ENCODE data around the gene PSMG3.
"Not testable (repeated sequence)": the region's sequence is repeated elsewhere in the genome, so short reads cannot be mapped to it uniquely, and the experiment has no call there.

Gene PSMG3

GRCh38 chr7:1596181-1597043 is 26.6 kb upstream of the PSMG3 start:
- no peak for DNase-seq (ENCODE audit: low read depth)

- DNase-seq (ENCODE audit: low read depth) = no peak
These were observed 25.8 kb upstream of the PSMG3 start for GRCh38 chr7:1595636-1596035.

GRCh38 chr7:1595027-1595426 is 25.2 kb upstream of the PSMG3 start:
- no peak for DNase-seq (ENCODE audit: low read depth)

- no peak for DNase-seq (ENCODE audit: low read depth)
These were observed 24.1 kb upstream of the PSMG3 start for GRCh38 chr7:1593904-1594421.

DNA sequence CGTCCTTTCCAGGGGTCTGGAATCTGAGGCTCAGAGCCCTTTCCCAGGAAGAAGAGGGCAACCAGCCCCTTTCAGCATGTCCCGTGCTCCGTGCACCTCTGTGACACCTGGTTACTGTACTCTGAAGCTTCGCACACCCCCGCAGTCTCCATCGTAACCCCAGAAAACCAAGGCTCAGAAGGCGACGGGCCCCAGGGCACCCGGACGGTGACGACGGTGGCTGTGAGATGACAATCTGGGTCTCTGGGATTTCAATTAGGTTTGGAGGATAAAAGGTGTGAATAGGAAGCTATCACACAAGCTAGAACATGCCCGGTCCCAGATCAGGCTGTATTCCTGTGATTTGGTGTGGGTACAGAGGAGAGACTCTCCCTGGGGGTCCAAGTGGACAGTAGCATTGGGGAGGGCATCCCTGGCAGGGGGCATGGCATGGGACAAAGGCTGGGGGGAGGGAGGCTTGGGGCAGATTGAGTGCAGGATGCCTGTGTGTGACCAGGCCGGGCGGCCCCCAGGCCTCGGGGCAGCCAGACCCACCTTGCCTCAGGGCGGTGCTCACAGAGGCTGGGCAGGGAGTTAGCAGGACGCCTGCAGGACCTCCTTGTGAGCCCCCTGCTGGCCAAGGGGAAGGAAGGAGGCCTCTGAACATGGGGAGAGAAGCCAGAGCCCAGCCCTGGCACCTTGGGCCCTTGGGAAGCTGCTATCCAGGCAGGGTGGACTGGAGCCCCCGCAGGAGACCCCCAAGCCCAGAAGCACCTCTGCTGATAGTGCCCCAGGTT is 23.4 kb upstream of the PSMG3 start:
- DNase-seq (ENCODE audit: low read depth) = no peak

- no peak for DNase-seq (ENCODE audit: low read depth)
These were observed 22.6 kb upstream of the PSMG3 start for GRCh38 chr7:1592299-1592871.

DNA sequence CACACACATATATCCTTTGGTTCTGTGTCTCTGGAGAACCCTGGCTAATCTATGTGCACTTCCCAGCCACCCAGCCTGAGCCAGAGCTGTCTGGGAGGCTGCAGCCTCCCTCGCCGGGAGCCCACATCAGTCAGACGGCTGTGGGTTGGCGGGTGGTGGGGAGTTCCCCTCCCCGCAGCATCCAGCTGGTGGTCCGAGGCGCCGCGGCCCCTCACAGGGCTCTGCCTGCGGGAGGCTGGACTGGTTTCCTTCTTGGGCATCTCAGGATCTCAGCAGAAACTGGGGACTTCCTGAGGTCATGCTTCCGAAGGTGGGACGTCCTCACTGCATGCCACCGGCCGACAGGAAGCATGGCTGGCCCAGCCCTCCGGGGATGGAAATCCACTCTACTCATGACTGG is 22.0 kb upstream of the PSMG3 start:
- DNase-seq (ENCODE audit: low read depth) = no peak

DNA sequence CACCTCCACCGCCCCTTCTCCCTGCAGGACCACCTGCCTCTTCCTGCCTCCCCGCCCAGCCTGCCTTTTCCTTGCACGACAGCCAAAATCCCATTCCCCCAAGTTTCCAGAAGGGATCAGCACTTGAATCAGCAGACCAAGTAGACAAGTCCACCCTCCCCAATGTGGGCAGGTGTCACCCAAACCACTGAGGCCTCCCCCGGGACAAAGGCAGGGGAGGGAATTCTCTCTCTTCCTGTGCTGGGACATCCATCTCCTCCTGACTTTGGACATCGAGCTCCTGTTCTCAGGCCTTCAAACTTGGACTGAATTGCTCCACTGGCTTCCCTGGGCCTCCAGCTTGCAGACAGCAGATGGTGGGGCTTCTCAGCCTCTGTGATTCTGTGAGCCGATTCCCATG is 21.6 kb upstream of the PSMG3 start:
- no peak for DNase-seq (ENCODE audit: low read depth)

DNA sequence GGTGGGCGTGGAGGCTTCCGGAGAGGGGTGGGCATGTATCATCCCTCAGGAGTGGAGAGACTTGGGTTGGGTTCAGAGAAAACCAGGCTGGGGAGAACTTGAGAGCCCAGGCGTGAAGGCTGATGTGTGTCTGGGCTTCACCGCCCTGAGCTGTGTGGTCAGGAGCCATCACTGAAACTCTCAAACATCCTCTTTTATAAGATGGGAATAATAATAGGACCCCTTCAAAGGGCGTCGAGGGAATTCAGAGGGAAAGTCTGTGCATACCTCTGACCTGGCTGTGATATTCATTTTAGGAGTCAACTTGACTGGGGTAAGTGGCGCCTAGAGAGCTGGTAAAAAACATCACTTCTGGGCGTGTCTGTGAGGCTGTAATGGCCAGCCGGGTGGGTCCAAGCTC is 21.1 kb upstream of the PSMG3 start:
- no peak for DNase-seq (ENCODE audit: low read depth)

- no peak for DNase-seq (ENCODE audit: low read depth)
These were observed 20.6 kb upstream of the PSMG3 start for GRCh38 chr7:1590476-1590875.

- DNase-seq (ENCODE audit: low read depth) = no peak
These were observed 19.1 kb upstream of the PSMG3 start for GRCh38 chr7:1588978-1589377.

- no peak for DNase-seq (ENCODE audit: low read depth)
These were observed 17.9 kb upstream of the PSMG3 start for GRCh38 chr7:1587738-1588137.

DNA sequence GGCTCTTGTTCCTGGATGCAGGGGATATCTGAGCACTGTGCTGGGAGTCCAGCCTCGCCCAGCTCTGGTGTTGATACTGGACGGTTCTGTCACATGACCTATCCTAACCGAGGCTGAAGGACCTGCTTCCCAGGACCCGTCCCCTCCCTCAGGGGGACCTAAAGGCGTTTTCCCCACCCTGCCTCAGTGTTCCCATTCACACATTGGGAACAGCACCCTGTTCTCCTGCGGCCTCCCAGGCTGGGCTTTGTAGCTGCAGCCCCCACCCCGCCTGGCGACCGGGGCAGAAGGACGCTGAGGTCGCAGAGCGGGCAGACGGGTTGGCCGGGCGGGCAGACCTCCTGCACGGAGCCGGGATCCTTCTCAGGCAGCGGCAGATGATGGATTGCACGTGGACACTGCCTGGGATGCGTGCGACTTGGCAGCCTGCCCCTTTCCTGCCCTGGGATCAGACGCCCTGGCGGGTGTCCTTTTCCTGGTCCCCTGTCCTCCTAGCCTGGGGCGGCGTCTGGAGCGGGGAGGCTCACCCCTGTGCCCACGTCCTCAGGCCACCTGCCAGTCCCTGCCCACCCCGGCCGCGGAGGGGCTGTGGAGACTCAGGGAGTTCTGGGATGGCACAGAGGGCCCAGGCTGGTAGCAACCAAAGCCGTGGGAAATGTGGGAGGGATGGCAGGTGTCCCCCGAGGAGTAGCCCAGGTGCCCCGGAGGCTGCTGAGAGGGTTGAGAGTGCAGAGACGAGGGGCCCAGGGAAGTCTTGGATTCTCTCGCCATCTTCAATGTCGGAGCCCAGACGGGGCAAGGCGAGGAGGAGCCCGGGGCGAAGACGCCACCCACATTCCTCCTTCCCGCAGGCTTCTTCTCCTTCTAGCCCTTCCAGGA is 17.2 kb upstream of the PSMG3 start:
- DNase-seq (ENCODE audit: low read depth) = no peak

- no peak for DNase-seq (ENCODE audit: low read depth)
These were observed 16.4 kb upstream of the PSMG3 start for GRCh38 chr7:1586126-1586826.

DNA sequence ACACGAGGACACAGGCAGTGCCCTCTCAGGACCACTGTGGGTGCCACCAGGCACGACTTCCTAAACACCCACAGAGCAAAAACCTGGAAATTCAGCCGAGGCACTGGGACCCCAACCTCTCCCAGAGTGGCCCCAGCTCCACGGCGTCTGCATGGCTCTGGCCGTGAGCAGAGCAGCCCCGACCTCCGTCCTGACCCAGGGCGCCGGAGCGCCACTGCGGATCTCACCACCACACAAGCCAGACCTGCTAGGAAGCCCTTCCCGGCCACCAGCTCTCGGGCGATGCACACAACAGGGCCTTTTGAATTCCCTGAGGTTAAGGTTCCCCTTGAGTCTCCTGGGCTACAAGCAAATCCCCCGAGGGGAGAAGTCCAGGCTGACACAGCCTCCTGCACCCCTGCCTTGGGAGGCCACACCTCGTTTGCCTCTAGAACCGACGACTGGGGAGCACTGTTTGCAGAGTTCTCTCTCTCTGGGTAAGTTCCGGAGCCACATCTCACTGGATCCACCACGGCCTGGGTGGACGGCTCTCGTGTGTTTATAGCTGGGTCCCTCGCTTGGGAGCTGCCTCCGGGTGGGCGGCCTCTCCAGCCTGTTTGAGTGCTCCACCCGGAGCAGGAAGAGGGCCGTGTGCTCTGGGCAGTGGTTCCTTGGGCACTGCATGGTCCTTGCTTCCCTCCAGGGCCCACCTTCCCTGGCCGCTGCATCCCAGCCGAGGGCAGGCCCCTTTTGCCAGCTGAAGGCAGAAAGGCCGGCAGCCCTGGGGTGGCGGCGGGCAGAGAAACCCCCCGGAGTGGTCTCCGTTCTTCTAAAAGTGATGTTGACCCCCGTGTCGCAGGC is 15.5 kb upstream of the PSMG3 start:
- DNase-seq (ENCODE audit: low read depth) = no peak

GRCh38 chr7:1584700-1585099 is 14.9 kb upstream of the PSMG3 start:
- no peak for DNase-seq (ENCODE audit: low read depth)

DNA sequence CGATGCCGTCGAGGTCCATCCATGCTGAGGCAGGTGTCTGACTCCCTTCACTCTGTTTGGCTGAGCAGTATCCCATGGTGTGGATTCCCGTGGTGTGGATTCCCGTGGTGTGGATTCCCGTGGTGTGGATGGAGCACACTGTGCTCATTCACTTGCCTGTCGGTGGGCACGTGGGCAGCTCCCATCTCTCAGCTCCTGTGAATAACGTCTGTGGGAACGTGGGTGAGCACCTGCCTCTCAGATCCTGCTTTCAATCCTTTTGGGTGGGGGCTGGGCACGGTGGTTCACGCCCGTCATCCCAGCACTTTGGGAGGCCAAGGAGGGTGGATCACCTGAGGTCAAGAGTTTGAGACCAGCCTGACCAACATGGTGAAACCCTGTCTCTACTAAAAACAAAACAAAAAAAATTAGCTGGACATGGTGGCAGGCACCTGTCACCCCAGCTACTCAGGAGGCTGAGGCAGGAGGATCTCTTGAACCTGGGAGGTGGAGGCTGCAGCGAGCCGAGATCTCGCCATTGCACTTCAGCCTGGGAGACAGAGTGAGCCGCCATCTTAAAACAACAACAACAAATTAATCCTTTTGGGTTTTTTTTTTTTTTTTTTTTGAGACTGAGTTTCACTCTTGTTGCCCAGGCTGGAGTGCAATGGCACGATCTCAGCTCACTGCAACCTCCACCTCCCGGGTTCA is 13.6 kb upstream of the PSMG3 start:
- not testable (repeated sequence) for DNase-seq (ENCODE audit: low read depth)

GRCh38 chr7:1580422-1581030 is 10.7 kb upstream of the PSMG3 start:
- no peak for DNase-seq (ENCODE audit: low read depth)

Measured in fibroblast of the conjunctiva (primary cell).